ENCODE data around the gene FFAR3.

The FFAR3 gene

DNA sequence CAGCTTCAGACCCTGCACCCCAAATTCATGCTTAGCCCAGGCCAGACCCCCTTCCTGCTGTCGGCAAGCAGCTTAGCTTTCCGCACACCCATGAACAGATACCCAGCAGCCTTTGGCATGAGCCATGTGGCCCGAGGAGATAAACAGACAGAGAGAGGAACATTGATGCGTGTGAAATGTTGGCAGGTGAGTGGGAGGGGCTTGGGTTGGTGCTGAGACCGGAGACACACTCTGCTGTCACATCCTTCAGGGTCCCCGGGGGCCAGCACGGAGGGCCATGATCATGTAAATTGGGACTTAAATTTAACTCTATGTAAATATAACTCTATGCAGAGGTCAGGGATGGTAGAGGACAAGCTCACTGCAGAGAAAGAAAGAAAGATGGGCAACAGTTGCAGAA, 27.8 kb upstream of the FFAR3 start:
- DNase-seq (ENCODE audit: low spot score), result peak; percentile 97

DNA sequence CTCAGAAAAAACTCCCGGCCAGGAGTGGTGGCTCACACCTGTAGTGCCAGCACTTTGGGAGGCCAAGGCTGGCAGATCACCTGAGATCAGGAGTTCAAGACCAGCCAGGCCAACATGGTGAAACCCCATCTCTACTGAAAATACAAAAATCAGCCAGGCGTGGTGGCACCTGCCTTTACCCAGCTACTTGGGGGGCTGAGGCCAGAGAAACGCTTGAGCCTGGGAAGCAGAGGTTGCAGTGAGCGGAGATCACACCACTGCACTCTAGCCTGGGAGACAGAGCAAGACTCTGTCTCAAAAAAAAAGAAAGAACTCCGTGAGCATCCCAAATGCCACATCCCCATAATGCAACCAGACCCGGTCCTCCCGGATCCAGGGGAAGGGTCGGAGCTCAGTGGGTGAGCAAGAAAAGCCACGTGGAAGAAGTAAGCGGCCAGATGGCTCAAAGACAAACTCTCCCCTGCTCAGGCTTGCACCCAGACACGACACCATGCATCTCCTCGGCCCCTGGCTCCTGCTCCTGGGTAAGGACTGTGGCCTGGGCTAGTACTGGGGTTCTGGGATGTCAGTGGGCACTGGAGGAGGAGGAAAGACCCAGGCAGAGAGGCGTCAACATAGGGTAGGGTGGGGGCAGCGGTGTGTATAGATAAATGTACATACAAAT, 26.6 kb upstream of the FFAR3 start:
- peak; percentile 55 for DNase-seq (ENCODE audit: low spot score)

DNA sequence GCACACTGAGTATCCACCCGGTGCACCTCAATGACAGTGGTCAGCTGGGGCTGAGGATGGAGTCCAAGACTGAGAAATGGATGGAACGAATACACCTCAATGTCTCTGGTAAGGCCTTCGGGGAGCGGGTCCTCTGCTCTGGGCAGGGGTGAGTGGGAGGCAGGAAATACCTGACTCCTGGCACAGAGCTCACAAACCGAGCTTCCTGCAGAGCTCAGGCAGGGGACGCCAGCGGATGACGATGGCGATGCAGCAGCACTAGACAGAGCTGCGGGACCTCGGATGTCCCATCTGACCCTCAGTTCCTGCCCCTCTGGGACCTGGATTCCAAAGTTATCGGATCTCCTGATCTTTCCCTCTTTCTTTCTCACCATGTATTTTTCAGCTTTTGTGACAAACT, 25.4 kb upstream of the FFAR3 start:
- DNase-seq (ENCODE audit: low spot score), result no peak

GRCh38 chr19:35334144-35334753, 24.0 kb upstream of the FFAR3 start:
- no peak for DNase-seq (ENCODE audit: low spot score)

- no peak for DNase-seq (ENCODE audit: low spot score)
Observed at GRCh38 chr19:35336166-35336955, 21.9 kb upstream of the FFAR3 start.

- DNase-seq (ENCODE audit: low spot score), result no peak
Observed at GRCh38 chr19:35337097-35337983, 20.9 kb upstream of the FFAR3 start.

- DNase-seq (ENCODE audit: low spot score), result no peak
Observed at GRCh38 chr19:35337984-35338296, 20.3 kb upstream of the FFAR3 start.

DNA sequence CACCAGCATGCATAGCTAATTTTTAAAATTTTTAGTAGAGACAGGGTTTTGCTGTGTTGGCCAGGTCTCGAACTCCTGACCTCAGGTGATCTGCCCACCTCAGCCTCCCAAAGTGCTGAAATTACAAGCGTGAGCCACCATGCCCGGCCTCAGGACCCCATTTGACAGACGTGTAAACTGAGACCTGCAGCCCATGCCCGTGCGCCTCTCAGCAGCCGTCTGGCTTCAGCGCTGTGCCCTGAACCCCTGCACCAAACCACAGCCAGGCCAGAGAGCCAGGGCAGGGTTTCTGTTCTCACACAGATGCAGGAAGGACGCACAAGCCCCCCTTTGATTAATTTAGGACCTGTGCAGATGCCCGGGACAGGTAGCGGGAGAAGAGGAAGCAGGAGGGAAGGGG, 17.8 kb upstream of the FFAR3 start:
- DNase-seq (ENCODE audit: low spot score), result no peak

GRCh38 chr19:35341006-35341405, 17.3 kb upstream of the FFAR3 start:
- DNase-seq (ENCODE audit: low spot score), result no peak

DNA sequence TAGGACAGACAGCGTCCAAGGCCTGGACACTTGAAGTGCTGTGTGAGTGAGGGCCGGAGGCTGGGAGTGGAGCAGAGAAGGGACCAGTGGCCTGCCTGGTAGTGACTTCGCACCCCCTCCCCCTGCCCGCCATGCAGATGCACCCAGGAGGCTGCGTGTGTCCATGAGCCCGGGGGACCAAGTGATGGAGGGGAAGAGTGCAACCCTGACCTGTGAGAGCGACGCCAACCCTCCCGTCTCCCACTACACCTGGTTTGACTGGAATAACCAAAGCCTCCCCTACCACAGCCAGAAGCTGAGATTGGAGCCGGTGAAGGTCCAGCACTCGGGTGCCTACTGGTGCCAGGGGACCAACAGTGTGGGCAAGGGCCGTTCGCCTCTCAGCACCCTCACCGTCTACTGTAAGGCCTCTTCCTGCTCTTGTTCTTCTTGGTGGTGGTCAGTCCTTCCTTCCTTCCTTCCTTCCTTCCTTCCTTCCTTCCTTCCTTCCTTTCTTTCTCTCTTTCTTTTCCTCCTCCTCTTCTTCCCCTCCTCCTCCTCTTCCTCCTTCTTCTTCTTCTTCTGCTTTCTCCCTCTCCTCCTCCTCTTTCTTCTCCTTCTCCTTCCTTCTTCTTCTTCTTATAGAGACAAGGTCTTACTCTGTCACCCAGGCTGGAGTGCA, 16.6 kb upstream of the FFAR3 start:
- DNase-seq (ENCODE audit: low spot score), result no peak

- DNase-seq (ENCODE audit: low spot score), result no peak
Observed at GRCh38 chr19:35342430-35342829, 15.8 kb upstream of the FFAR3 start.

- DNase-seq (ENCODE audit: low spot score), result no peak
Observed at GRCh38 chr19:35344511-35345031, 13.7 kb upstream of the FFAR3 start.

DNA sequence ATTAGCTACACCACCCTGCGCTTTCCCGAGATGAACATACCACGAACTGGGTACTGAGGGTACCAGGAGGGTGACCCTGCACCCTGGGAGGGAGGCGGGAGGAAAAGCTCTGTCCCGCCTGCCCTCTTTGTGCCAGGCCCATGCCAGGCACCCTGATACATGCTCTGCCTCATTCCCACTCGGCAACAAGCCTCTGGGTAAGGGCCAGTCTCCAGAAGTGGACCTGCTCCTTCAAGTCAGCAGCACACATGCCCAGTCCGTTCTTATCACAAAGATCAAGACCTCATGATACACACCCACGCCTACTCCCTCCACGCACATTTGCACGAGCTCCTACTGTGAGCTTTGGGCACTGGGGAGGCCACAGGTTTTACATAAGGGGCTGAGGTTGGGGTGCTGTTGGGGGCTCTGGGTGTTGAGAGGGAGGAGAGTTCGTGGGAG, 12.6 kb upstream of the FFAR3 start:
- DNase-seq (ENCODE audit: low spot score), result no peak

DNA sequence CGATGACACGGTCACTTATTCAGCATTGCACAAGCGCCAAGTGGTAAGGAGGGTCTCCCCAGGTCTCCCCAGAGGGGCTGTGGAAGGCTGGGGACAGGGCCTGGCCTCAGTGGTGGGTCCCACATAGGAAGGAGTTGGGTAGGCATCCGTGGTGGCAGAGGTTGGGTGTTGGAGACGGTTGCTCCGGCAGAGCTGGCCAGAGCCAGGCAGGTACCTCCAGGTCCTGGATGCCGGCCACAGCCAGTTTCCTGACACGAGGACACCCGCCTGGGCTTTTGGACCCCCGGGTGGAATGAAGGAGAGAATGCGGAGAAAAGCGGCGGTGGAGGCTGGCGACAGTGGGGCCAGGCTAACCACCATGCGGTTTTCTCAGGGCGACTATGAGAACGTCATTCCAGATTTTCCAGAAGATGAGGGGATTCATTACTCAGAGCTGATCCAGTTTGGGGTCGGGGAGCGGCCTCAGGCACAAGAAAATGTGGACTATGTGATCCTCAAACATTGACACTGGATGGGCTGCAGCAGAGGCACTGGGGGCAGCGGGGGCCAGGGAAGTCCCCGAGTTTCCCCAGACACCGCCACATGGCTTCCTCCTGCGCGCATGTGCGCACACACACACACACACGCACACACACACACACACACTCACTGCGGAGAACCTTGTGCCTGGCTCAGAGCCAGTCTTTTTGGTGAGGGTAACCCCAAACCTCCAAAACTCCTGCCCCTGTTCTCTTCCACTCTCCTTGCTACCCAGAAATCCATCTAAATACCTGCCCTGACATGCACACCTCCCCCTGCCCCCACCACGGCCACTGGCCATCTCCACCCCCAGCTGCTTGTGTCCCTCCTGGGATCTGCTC, 11.8 kb upstream of the FFAR3 start:
- peak; percentile 60 for DNase-seq (ENCODE audit: low spot score)

DNA sequence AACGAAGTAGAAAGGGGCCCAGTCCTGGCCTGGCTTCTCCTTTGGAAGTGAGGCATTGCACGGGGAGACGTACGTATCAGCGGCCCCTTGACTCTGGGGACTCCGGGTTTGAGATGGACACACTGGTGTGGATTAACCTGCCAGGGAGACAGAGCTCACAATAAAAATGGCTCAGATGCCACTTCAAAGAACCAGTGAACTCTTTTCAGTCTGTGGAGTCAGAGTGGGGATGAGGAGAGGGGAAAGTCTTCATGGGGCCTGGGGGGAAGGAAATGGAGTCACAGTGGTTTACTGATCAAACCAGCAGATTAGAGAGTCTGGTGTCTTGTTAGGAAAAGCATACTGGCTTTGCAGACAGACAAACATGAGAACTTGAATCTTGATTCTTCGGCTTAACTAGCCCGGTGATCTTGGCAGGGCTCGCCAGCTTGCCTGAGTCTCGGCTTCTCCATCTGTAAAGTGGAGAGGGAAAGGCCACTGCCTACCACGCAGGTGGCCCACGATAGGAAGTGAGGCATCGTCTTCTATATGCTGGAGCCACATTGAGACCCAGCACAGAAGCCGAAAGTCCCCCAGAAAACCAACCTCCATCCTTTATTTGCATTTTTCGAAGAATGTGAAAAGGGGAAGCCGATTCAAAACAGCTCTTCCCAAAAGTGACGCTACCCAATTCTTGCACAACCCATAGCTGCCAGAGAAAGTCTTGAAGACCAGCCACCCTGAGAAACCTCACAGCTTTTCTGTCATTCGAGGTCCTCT, 10.9 kb upstream of the FFAR3 start, which contains the start of gene FFAR1:
Gene FFAR1 (plus strand): TSS at position 732 of the 759 bp plus-strand sequence. CDS start 3,650 bp downstream, outside the sequence.
- DNase-seq (ENCODE audit: low spot score), result peak; percentile 86

DNA sequence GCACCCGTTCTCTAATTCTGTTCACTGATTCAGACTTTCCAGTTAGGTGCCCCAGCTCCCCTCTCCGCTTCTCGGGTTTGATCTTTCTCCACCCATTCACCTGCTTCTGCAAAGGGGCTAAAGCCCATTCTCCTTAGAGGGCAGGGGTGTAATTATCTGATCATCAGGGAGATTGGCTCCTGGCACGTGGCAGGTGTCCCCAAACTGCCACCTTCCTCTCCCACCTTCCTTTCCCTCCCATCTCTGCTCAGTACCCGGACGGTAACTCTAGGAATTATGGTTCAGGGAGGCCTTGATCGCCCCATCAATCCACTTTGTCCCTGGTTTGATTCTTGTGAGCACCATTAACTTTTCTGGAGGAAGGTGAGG, 10.3 kb upstream of the FFAR3 start:
- DNase-seq (ENCODE audit: low spot score), result no peak

DNA sequence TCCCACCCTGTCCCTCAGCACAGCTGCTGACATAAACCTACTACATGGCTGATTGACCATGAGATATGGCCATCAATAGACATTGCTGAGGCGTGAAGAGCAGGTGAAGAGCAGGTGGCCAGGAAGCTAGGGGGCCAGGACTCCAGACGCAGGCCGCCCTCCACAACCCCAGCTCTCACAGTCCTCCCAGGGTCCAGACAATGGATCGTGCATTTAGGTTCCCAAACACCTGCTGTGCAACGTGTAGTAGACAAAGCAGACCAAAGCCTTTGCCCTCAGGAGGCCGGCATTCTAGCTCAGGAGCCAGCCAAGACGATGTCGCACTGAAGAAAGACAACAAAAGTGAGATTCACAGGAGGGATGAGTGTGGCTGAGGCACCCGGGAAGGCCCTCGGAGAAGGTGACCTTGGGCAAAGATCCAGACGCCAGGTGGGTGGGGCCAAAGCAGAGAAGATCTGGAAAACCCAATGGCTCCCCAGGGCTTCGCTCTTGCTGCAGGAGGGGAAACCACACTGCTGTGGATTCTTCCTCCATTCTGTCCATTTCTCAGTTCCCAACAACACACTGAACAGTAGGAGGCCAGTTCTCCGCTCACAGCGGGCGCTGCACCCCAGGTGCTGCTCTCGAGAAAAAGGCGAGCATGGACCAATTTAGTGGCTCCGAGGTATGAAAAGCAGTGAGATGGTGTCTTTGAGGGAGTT, 9.2 kb upstream of the FFAR3 start:
- DNase-seq (ENCODE audit: low spot score), result peak; percentile 75

- peak; percentile 41 for DNase-seq (ENCODE audit: low spot score)
Observed at GRCh38 chr19:35349614-35350521, 8.4 kb upstream of the FFAR3 start.

Data from NAMALWA (cell line).